ENCODE measurements around the gene LAMA3. TPM values are rescaled to one million over a fixed set of nuclear protein-coding genes. Genes with fewer than 3 reads are reported as not detected.

LAMA3 gene
- total RNA-seq, 1 experiment from 2014 or later: 34.6 TPM

DNA sequence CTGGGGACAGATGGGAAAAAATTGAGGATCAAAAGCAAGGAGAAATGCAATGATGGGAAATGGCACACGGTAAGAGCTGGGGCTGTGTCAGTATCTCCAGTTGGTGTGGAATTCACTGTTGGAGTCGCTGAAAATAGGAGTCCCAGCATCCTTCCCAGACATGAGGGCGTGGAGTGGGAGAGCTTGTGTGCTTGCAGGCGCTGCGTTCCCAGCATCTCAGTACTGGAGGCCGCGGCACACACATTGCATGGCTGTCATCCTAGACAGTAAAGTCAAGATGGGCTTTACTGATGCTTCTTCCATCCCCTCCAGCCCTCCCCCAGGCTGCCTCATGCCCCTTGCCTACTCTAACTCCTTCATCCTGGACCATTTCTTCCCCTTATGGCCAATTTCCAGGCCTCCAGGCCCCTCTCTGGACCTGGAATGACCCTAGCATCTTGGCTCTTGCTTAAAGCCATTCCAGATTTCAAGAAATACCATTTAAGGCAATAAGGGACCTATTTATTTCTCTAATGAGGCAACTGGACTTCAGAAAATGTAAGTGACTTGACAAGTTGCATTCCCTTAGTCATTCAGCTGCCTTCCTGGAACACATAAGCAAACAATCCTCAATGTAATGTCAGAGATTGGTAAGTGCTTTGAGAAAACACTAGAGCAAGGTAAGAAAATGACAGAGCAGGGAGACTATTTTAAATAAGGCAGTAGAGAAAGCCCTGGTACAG, 254.8 kb downstream of the LAMA3 start:
- Mint-ChIP-seq H3K36me3 (ENCODE audit: insufficient read depth, unreplicated experiment) (peaks cover 5% of the 10 kb centered on the region), H3K4me1 (ENCODE audit: low read depth, unreplicated experiment) (no peaks in the 10 kb centered on the region), H3K27ac (ENCODE audit: unreplicated experiment) (peak overlapping the region; percentile 40), H3K27me3 (ENCODE audit: insufficient read depth, unreplicated experiment) (no peaks in the 10 kb centered on the region), H3K9me3 (ENCODE audit: unreplicated experiment) (no peaks in the 10 kb centered on the region), H3K4me3 (ENCODE audit: unreplicated experiment) (no peak overlapping the region)
- ChIA-PET POLR2A (no interaction called here), CTCF (no interaction called here)
- no TSS peak for BruUV-seq (replicated peaks)
- Histone ChIP-seq H3K9me3 (no peaks in the 10 kb centered on the region), H3K36me3 (ENCODE audit: control insufficient read depth, insufficient read depth, low read length) (no peaks in the 10 kb centered on the region), H3K4me1 (no peaks in the 10 kb centered on the region), H3K27me3 (replicated peaks; ENCODE audit: control insufficient read depth, insufficient read depth, low read length) (no peaks in the 10 kb centered on the region), H3K4me3 (ENCODE audit: low read depth, low read length) (no peak overlapping the region)
- intact Hi-C loops (cut with micrococcal nuclease; ENCODE audit: unreplicated experiment): no loop called here
- no peak for DNase-seq
- no peak for TF ChIP-seq CTCF (IDR thresholded peaks at IDR 0.05; ENCODE audit: insufficient read depth in 1 of 2, low read depth in 1 of 2, low read length in 1 of 2, severe bottlenecking in 1 of 2, unreplicated experiment in 1 of 2)

- Mint-ChIP-seq H3K4me3 (ENCODE audit: unreplicated experiment) (no peak overlapping the region), H3K4me1 (ENCODE audit: low read depth, unreplicated experiment) (no peaks in the 10 kb centered on the region), H3K9me3 (ENCODE audit: unreplicated experiment) (no peaks in the 10 kb centered on the region), H3K36me3 (ENCODE audit: insufficient read depth, unreplicated experiment) (peaks cover 5% of the 10 kb centered on the region), H3K27me3 (ENCODE audit: insufficient read depth, unreplicated experiment) (no peaks in the 10 kb centered on the region), H3K27ac (ENCODE audit: unreplicated experiment) (no peak overlapping the region)
- no peak for DNase-seq
- CTCF ChIA-PET: no interaction called here
- no peaks in the 10 kb centered on the region for H3K9me3 ChIP-seq
- H3K36me3 ChIP-seq (ENCODE audit: control insufficient read depth, insufficient read depth, low read length): no peaks in the 10 kb centered on the region
- no peaks in the 10 kb centered on the region for H3K4me1 ChIP-seq
- intact Hi-C loops (cut with micrococcal nuclease; ENCODE audit: unreplicated experiment): no loop called here
- H3K27me3 ChIP-seq (replicated peaks; ENCODE audit: control insufficient read depth, insufficient read depth, low read length): no peaks in the 10 kb centered on the region
- POLR2A ChIA-PET: no interaction called here
- no peak for TF ChIP-seq CTCF (IDR thresholded peaks at IDR 0.05; ENCODE audit: insufficient read depth in 1 of 2, low read depth in 1 of 2, low read length in 1 of 2, severe bottlenecking in 1 of 2, unreplicated experiment in 1 of 2)
- H3K4me3 ChIP-seq (ENCODE audit: low read depth, low read length): no peak overlapping the region
- BruUV-seq (replicated peaks): no TSS peak
Measured at GRCh38 chr18:23945416-23946079, 256.3 kb downstream of the LAMA3 start.

DNA sequence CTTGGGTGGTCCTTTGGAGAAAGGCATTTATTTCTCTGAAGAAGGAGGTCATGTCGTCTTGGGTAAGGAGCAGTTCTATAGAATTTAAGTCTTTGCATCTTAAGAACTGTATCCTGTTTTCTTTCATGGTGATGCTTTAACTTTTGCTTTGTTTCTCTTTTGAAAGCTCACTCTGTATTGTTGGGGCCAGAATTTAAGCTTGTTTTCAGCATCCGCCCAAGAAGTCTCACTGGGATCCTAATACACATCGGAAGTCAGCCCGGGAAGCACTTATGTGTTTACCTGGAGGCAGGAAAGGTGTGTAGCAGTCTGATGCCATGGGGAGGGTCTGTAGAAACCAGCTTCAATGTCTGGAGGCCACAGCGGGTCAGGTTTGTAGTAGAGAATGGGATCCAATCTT, 260.6 kb downstream of the LAMA3 start:
- Mint-ChIP-seq H3K27ac (ENCODE audit: unreplicated experiment) (no peak overlapping the region), H3K4me3 (ENCODE audit: unreplicated experiment) (no peak overlapping the region), H3K4me1 (ENCODE audit: low read depth, unreplicated experiment) (no peaks in the 10 kb centered on the region), H3K9me3 (ENCODE audit: unreplicated experiment) (no peaks in the 10 kb centered on the region), H3K36me3 (ENCODE audit: insufficient read depth, unreplicated experiment) (no peaks in the 10 kb centered on the region), H3K27me3 (ENCODE audit: insufficient read depth, unreplicated experiment) (no peaks in the 10 kb centered on the region)
- Histone ChIP-seq H3K9me3 (no peaks in the 10 kb centered on the region), H3K4me1 (no peaks in the 10 kb centered on the region), H3K27me3 (replicated peaks; ENCODE audit: control insufficient read depth, insufficient read depth, low read length) (no peaks in the 10 kb centered on the region), H3K36me3 (ENCODE audit: control insufficient read depth, insufficient read depth, low read length) (no peaks in the 10 kb centered on the region), H3K4me3 (ENCODE audit: low read depth, low read length) (no peak overlapping the region)
- intact Hi-C loops (cut with micrococcal nuclease; ENCODE audit: unreplicated experiment): no loop called here
- BruUV-seq (replicated peaks): no TSS peak
- CTCF ChIA-PET: no interaction called here
- POLR2A ChIA-PET: no interaction called here
- no peak for DNase-seq
- TF ChIP-seq CTCF (IDR thresholded peaks at IDR 0.05; ENCODE audit: insufficient read depth in 1 of 2, low read depth in 1 of 2, low read length in 1 of 2, severe bottlenecking in 1 of 2, unreplicated experiment in 1 of 2): no peak
